ENCODE measurements around the gene MAL.

MAL gene

GRCh38 chr2:94993176-94994062, 32.1 kb upstream of the MAL start:
- Histone ChIP-seq H3K27me3 (ENCODE audit: insufficient read depth, poor library complexity, severe bottlenecking) (peaks cover 47% of the 10 kb centered on the region), H3K9me3 (ENCODE audit: severe bottlenecking) (no peaks in the 10 kb centered on the region), H3K36me3 (ENCODE audit: low read depth) (no peaks in the 10 kb centered on the region), H3K27ac (ENCODE audit: poor library complexity, severe bottlenecking) (no peak overlapping the region), H3K4me1 (ENCODE audit: insufficient read depth, poor library complexity, severe bottlenecking) (no peaks in the 10 kb centered on the region), H3K4me3 (ENCODE audit: severe bottlenecking) (no peak overlapping the region)
- no peak for TF ChIP-seq CTCF (IDR thresholded peaks at IDR 0.05; ENCODE audit: poor library complexity, severe bottlenecking)
- ATAC-seq (ENCODE audit: low read depth) (no peak), DNase-seq (ENCODE audit: low spot score) (no peak)

GRCh38 chr2:94994063-94994913, 31.2 kb upstream of the MAL start:
- Histone ChIP-seq H3K4me1 (ENCODE audit: insufficient read depth, poor library complexity, severe bottlenecking) (no peaks in the 10 kb centered on the region), H3K27me3 (ENCODE audit: insufficient read depth, poor library complexity, severe bottlenecking) (peaks cover 45% of the 10 kb centered on the region), H3K27ac (ENCODE audit: poor library complexity, severe bottlenecking) (no peak overlapping the region), H3K9me3 (ENCODE audit: severe bottlenecking) (no peaks in the 10 kb centered on the region), H3K36me3 (ENCODE audit: low read depth) (no peaks in the 10 kb centered on the region), H3K4me3 (ENCODE audit: severe bottlenecking) (no peak overlapping the region)
- TF ChIP-seq CTCF (IDR thresholded peaks at IDR 0.05; ENCODE audit: poor library complexity, severe bottlenecking), result no peak
- ATAC-seq (ENCODE audit: low read depth) (no peak), DNase-seq (ENCODE audit: low spot score) (no peak)

- Histone ChIP-seq H3K4me3 (ENCODE audit: severe bottlenecking) (no peak overlapping the region), H3K9me3 (ENCODE audit: severe bottlenecking) (no peaks in the 10 kb centered on the region), H3K36me3 (ENCODE audit: low read depth) (no peaks in the 10 kb centered on the region), H3K4me1 (ENCODE audit: insufficient read depth, poor library complexity, severe bottlenecking) (no peaks in the 10 kb centered on the region), H3K27ac (ENCODE audit: poor library complexity, severe bottlenecking) (no peak overlapping the region), H3K27me3 (ENCODE audit: insufficient read depth, poor library complexity, severe bottlenecking) (peaks cover 39% of the 10 kb centered on the region)
- no peak for TF ChIP-seq CTCF (IDR thresholded peaks at IDR 0.05; ENCODE audit: poor library complexity, severe bottlenecking)
- DNase-seq (ENCODE audit: low spot score) (no peak), ATAC-seq (ENCODE audit: low read depth) (no peak; the same call in 2 of the 3 replicates)
These were observed 30.5 kb upstream of the MAL start for GRCh38 chr2:94994914-94995552.

- ATAC-seq (ENCODE audit: low read depth) (no peak), DNase-seq (ENCODE audit: low spot score) (no peak)
- no peak overlapping the region for H3K27ac ChIP-seq (ENCODE audit: poor library complexity, severe bottlenecking)
- no peak overlapping the region for H3K4me3 ChIP-seq (ENCODE audit: severe bottlenecking)
- peaks cover 34% of the 10 kb centered on the region for H3K27me3 ChIP-seq (ENCODE audit: insufficient read depth, poor library complexity, severe bottlenecking)
- H3K4me1 ChIP-seq (ENCODE audit: insufficient read depth, poor library complexity, severe bottlenecking), result no peaks in the 10 kb centered on the region
- no peak for TF ChIP-seq CTCF (IDR thresholded peaks at IDR 0.05; ENCODE audit: poor library complexity, severe bottlenecking)
- no peaks in the 10 kb centered on the region for H3K9me3 ChIP-seq (ENCODE audit: severe bottlenecking)
- no peaks in the 10 kb centered on the region for H3K36me3 ChIP-seq (ENCODE audit: low read depth)
These were observed 29.8 kb upstream of the MAL start for GRCh38 chr2:94995553-94996304.

All from RWPE2 (cell line).